HG02840 (cell line): ENCODE measurements around the gene EVA1A.

Source experiments
- ATAC-seq: cut with Tn5 transposase; IDR thresholded peaks from one replicate; pipeline ENCODE4 v1.9.1; 2021; ENCODE audit warnings: mild to moderate bottlenecking, moderate library complexity, moderate number of reproducible peaks; ENCODE audit not compliant: unreplicated experiment, low FRiP score

The EVA1A gene

DNA sequence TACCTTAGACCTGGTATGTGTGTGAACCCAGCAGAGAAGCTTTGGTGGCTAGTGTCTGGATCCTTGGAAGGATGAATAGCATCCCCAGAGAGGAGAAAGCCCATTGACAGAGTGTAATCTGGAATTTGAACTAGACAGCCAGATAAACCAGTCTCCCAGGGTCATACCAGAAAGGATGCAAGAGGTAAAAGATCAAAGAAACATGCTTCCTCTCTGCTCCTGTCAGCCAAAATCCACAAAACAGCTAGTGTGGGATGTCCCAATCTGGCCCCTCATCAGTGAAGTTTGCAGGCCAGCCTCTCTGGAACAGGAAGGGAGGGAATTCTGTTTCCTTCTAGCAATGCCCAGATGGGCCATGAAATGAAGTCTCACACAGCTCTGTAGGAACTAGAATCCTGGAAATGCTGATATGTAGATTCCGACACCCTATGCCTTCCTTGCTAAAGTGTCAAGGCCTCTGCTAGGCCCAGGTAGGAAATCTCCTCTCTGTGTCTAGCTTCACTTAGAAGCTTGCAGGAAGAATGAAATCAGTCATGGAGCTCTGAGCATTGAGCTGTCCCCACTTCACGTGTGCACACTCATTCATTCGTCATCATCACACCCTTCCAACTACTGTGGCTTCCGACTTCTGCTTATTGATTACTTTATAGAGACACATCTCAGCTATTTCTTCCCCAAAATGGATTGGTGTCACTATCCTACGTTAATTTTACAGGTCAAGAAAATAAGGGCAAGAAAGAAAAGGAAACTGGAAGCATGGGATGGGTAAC is 38.0 kb downstream of the EVA1A start:
- ATAC-seq = no peak

DNA sequence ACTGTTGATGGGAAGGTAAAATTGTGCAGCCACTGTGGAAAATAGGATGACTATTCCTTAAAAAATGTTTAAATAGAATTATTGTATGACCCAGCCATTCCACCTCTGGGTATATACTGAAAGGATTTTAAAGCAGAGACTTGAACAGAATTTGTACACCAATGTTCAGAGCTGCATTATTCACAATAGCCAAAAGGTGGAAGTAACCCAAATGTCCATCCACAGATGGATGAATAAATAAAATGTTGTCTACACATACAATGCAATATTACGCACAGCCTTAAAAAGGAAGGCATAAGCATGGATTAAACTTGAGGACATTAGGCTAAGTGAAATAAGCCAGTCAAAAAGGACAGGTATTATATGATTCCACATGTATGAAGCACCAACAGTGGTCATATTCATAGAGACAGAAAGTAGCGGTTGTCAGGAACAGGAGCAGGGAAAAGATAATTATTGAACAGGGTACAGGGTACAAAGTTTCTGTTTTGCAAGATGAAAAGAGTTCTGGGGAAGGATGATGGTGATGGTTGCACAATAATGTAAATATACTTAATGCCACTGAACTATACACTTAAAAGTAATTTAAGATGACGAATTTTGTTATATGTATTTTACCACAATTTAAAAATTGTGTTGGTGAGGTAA is 39.4 kb downstream of the EVA1A start:
- no peak for ATAC-seq

DNA sequence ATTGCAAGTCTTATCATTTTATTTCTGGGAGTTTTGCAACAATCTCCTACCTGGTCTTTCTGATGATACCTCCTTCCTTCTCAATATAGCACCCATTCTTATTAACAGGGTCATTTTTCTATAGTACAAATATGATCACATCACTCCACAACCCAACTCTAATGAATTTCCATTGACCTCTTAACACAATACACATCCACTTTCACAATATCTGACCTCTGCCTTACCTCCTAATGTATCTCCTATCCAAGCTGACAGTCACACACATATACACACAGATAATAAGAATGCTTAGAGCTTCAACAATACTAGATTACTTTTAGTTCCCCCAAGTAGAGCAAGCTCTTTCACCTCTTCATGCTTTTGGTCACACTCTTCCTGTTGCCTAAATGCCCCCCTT is 40.9 kb downstream of the EVA1A start:
- ATAC-seq = no peak

DNA sequence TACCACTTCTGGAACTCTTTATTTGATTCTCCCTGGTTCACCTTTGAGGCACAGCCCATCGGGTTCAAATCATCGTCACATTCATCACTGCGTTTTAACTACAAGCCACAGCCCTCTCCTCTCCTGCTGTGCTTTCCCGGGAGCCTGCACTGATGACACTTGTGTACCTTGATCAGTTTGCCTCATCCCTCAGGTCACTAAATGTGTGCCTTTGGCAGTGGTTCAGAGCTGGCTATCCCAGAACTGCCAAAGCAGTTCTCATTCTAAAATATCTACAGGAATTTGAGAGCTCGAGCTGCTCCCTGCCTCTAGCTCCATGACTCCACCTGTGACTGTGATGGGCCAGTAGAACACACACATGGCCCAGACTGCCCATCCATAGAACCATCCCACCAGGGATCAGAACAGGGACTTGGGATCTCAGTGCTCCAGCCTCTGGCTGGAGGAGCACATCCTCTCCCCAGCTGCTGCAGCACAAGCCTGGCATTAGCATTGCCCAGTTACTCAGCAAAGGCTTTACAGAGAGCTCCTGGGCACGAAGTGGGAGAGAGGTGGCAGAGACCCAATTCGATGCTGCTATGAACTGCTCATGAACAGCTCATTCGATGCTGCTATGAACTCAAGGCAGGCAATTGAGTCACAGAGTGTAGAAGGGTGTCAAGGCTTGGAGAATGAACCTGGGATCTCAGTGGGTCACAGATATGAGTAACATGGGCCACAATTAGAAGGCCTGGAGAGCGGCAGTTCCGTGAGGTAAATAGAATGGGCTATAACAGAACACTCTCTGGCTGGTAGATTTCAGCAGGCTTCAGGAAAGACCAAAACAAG is 41.9 kb downstream of the EVA1A start:
- ATAC-seq = no peak

DNA sequence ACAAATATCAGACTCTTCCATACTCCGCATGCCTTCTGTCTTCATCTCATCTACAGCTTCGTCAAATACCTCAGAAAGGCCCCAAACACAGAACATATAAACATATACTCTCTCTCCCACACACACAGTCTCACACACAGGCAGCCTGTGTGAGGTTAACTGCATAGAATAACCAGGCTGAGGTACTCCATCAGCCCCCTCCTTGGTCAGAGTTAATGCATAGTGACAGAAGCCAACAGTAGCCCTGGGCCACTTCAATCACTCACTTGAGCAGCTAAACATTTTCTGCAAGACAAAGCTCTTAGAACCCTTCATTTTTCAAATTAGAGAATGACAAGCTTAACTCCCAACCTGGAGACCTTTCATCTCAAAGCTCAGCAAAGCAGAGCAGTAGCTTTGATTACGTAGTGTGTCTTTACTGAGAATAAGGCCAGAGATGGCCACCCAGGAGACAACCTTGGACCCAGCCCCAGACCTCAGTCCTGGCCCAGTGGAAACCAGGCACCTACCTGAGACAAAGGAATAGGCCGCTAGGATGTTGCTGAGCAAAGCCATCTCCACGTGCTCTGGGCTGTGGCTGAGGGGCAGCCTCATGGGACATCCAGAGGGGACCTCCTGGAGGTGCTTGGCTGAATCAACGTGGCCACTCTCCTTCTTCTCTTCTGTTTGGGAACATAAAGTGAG is 43.0 kb downstream of the EVA1A start:
- no peak for ATAC-seq

DNA sequence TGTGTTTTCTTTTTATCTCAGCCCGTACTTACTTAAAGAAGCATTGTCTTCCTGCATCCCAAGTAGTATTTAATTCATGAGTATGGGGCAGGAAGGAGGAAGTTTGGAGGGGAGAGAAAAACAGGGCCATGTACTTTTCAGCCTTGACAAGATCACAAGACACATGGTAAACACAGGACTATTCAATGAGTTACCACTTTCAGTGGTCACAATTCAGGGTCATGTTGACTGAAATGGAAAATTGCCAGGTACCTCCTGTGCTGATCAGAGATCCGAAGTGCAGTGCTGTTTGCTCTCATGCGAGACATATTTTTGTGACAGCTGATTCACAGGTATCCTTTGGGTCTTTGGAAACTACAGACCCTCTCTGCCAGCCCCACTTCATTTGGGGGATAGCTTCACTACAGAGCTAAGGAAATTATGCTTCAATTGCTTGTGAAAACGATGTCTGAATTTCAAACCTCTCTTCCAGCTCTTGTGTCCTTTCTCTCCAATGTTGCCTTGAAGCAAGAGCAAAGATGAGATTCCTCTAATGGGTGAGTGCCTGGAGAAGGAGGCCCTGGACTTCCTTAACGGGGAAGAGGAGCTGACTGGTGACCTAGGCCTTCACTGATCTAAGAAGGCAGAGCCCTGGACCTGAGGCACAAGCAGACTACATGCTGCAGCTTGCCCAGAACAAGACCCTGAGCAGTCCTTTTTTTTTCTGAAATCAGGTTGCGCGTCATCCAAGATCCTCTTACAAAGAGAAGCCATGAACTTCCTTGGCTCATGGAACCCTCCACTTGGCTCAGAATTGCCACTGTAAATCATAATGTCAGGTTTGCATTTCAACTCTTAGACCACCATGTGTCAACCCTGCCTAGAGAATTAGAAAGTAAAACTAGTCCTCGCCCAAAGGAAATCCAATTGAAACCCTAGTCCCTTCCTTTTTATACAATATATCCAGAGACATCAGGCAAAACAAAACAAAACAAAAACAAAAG is 44.1 kb downstream of the EVA1A start:
- no peak for ATAC-seq

DNA sequence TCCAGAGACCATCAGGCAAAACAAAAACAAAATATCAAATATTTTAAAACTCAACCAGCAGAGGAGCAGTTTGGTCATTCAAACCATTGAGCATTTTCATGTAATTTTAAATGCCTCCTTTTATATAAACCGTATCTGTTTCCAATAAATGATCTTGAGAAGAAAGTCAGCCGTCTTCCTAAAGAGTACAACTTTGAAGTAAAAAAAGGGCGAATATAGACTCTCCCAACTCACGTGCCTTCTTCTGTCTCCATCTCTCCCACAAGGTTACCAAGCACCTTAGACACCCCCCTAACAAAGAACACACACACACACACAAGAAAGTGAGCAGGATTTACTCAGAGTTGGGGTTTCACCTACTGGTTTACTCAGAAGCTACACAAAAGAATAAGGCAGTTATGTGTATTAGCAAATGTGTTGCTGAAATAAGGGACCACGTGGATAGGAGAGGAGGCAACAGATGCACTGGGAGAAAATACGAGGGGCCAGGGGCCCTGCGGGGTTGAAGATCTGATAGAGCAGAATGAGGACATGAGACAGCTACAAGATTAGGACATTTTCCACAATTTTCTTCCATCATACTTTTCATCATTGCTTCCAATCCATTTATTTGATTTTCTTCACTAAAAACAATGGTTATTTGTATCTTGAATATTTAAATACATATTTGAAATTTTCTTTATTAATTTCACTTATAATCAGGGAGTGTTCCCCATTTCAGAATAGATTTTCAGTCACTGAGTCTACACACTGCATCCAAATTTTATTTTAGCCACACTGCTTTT is 45.0 kb downstream of the EVA1A start:
- no peak for ATAC-seq

DNA sequence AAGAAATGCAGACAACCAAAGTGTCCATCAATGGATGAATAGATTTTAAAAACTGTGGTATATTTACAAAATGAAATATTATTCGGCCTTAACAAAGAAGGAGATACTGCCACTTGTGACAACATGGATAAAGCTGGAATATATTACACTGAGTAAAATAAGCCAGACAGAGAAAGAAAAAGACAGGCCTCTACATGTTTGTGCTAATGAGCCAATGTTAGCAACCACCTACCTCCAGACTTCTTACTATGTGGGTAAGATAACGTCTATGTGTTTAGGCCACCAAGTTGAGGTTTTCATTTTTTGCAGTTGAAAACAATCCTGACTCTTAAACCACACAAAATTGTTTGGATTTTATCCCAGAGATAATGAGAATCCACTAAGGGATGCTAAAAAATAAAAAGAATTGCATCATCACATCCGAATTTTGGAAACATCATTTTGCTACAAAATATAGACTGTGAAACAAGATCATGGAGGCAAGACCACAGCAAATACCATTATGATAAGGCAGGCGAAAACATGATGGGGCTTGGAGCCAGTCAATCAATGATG is 47.0 kb downstream of the EVA1A start:
- ATAC-seq = no peak

DNA sequence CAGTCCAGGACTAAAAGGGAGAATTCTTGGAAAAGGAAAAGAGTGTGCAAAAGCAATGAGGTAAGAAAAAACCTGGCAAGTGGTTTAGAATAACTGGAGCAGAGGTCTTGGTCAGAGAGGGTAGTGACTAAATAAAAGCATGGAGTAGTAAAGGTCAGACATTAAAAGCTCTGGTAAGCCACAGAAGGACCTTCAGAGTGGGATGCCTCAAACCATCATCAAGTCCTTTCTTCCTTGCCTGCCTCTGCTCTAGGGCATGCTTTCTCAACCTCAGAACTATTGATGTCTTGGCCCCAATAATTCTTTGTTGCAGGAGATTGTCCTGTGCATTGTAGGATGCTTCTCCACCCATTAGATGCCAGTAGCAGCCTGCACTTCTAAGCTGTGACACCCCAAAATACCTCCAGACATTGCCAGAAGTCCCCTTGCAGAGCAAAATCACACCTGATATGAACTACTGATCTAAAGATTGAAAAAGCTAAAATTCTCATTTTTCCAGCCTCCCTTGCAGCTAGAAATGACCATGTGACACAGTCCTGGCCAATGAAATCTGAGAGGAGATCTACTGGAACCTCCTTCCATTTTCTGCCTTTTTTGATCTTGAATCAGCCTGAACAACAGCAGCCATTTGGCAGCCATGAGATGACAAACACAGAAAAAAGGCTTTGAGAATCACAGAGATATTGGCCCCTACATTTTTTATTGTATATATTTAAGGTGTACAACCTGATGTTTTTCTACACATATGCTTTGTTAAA is 48.1 kb downstream of the EVA1A start:
- ATAC-seq = no peak

DNA sequence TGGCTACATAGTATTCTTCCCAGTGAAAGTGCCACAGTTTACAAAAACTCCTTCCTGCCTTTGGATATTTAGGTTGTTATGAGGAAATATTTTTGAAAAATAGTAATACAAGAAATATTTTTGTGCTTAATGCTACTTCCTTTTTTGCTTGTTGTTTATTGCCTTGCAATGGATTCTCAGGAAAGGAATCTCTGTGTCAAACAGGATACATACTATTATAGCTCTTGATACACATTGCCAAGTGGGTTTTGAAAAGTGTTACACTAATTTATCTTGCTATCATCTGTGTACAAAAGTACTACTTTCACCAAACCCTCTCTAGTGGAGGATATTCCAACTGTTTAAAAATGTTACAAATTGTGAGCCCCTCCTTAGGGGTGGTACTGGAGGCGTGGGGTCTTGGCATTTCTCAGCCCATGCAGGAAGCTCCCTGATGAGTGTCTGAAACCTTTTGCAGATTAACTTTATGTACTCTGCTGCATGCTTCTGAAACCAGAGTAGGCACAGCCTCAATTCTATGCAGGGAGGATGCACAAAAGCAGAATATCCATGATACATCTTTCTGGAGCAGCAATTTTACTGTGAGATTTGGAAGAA is 54.5 kb downstream of the EVA1A start:
- no peak for ATAC-seq

DNA sequence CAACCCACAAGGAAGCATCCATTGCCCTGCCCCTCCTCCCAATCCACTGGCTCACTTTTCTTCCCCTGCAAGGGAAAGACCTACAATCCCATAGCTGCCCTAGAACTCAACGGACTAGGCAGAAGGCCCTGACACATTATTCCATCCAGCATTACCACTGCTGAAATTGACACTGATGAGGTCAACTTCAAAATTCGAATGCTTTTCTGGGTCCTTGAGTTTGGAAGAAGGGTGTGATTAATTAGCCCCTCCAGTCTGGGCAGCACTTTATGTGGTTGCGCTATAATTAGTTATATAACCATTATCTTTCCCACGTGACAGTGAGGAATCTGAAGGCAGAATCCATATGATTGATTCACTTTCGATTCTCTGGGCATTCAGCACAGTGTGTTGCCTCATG is 55.7 kb downstream of the EVA1A start:
- no peak for ATAC-seq

DNA sequence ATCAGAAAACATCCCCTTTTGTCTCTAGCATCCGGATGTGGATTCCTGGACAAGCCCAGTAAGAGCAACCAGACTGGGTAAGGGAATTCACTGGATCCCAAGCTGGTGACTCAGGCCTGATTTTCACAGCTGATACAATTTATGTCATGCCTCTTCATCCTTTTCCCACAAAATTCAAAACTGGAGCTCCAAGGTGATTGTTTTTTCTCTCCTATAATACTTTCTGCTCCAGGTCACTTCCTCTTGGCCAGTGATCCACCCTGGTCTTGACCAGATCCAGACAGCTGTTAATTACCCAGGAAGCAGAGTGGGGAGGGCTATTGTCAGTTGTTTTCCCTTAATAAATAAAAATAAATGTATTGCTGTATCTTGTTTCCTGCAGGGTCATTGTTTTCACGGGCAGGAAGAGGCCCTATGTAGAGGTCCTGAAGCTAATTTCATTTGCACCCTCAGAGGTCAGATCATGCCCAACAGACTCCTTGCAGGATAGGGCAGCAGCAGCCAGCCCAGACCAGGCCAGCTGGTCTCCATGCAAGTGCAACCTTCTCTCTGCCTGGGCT is 57.6 kb downstream of the EVA1A start:
- ATAC-seq = no peak

DNA sequence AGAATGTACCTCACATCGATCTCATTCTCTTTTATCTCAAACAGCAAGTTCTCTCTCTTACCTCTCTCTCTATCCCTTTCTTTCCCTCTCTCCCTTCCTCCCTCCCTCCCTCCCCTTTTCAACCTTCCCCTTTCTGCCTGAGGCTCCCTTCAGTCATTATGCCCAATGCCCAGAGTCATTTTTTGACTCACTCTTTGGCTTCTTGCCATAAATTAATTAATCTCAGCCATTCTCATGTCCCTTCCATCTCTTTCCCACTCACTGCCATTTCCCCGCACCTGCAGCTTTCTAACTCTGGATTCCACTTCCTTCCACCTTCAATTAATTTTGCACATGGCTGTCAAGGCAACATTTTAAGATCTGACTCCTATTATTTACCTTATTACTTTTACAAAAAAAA is 60.1 kb downstream of the EVA1A start:
- no peak for ATAC-seq

DNA sequence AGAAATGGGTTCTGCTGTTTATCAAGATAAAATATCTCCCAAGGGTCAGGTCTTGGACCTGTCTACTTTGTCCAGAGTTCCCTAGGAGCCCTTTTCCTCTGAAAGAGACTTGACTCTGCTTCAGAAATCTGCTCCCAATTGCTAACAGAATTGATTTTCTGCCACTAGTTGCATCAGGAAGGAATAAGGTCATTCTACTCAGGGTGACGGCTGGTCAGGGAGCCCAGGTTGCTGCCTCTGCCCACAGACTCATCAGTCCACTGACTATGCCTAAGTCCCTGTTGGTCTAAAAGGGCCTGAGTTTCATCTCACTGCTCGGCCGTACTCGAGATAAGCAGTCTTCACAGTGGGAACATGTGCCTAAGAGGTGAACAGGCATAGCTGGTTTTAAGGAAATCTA is 61.2 kb downstream of the EVA1A start:
- no peak for ATAC-seq

DNA sequence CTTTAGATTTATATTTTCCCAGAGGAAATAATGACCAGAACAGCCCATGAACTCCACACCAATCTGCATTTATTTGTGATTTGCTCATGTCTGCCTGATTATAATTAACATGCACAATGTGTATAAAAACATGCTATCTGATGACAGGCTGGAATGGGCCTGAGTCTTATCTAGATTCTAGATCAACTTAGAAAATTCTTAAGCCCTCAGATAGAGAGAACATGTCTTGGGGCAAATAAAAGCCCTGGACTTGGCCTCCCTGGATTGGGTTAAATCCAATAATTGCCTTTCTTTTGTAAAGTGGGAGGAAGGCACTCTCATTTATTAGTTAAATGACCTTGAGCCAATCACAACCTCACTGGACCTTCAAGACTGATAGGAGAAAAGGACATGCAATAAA is 61.8 kb downstream of the EVA1A start:
- ATAC-seq = no peak

DNA sequence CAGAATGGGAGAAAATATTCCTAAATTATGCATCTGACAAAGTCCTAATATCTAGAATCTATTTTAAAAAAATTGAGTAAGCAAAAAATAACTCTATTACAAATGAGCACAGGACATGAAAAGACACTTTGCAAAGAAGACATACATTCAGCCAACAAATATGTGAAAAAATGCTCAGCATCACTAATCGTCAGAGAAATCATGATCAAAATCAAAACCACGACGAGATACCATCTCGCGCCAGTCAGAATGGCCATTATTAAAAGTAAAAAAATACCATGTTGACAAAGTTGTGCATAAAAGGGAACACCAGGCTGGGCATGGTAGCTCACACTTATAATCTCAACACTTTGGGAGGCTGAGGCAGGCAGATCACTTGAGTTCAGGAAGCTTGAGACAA is 63.5 kb downstream of the EVA1A start:
- ATAC-seq = no peak

DNA sequence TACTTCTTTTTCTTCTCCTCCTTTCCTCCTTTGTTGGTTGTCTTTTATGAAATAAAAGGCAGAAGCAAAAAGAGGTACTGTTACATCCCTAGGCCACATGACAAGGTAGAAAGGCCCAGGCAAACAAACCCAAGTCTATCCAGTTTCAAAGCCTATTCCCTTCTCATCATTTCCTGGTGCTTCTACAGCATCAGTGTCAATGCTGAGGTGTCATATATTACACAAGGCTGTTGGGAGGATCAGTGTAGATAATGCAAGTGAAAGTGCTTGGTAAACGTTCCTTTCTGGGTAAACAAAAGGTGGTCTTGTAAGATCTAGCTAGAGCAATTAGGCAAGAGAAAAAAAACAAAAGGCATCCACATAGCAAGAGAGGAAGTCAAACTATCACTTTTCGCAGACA is 64.9 kb downstream of the EVA1A start:
- no peak for ATAC-seq
